WTC11 (cell line): Measurements from ENCODE around the gene RLF. TPM values are rescaled to one million over a fixed set of nuclear protein-coding genes. Genes with fewer than 3 reads are reported as not detected.
"Not testable (repeated sequence)": the region's sequence is repeated elsewhere in the genome, so short reads cannot be mapped to it uniquely, and the experiment has no call there.

Experiments
- ATAC-seq: fragments of 200-7000 bp; cut with Tn5 transposase; 2 replicates; pipeline ENCODE4 v1.10.0; 2021; ENCODE audit warnings: mild to moderate bottlenecking, moderate library complexity
- CTCF ChIA-PET: fragments of 300-600 bp; sonication (Branson Sonifier 250); formaldehyde crosslinking; loops from one replicate; lab custom pipeline; 2021; ENCODE audit warnings: antibody characterized with exemption; lab: Charles Lee
- POLR2A ChIA-PET: fragments of 350-600 bp; sonication (Branson Sonifier 250); formaldehyde crosslinking; loops from one replicate; lab custom pipeline; 2021; ENCODE audit warnings: antibody characterized with exemption; lab: Charles Lee
- DNase-seq: peaks from one replicate; pipeline ENCODE4 v3.0.0; 2021; ENCODE audit warnings: low spot score
- H3K27ac Mint-ChIP-seq: 2 replicates; pipeline ENCODE4 v1.8.0; 2021; ENCODE audit warnings: mixed read lengths
- H3K27me3 Mint-ChIP-seq: 2 replicates; pipeline ENCODE4 v1.8.0; 2021; ENCODE audit warnings: low read depth, mild to moderate bottlenecking, moderate library complexity, mixed read lengths
- H3K36me3 Mint-ChIP-seq: 2 replicates; pipeline ENCODE4 v1.8.0; 2021; ENCODE audit warnings: mixed read lengths
- H3K4me1 Mint-ChIP-seq: 2 replicates; pipeline ENCODE4 v1.8.0; 2022; ENCODE audit warnings: mixed read lengths
- H3K4me3 Mint-ChIP-seq: 2 replicates; pipeline ENCODE4 v1.8.0; 2021; ENCODE audit warnings: mild to moderate bottlenecking, moderate library complexity, mixed read lengths
- H3K9me3 Mint-ChIP-seq: 2 replicates; pipeline ENCODE4 v1.8.0; 2021; ENCODE audit warnings: mixed read lengths
- AR ChIP-seq: fragments of 250-450 bp; sonication (Bioruptor Pico); IDR thresholded peaks from 2 replicates; pipeline ENCODE4 v1.9.0; 2021; ENCODE audit warnings: mild to moderate bottlenecking
- ATF3 ChIP-seq: sonication (generic); formaldehyde crosslinking; conservative IDR thresholded peaks from 2 replicates; pipeline ENCODE4 v1.8.1; 2022; ENCODE audit warnings: mild to moderate bottlenecking, missing genetic modification reagents
- ATF6 ChIP-seq: sonication (generic); formaldehyde crosslinking; IDR thresholded peaks from 2 replicates; pipeline ENCODE4 v1.8.1; 2023; ENCODE audit warnings: mild to moderate bottlenecking, missing genetic modification reagents
- EMX1 ChIP-seq: fragments of 250-450 bp; sonication (Bioruptor Pico); IDR thresholded peaks from 2 replicates; pipeline ENCODE4 v1.8.0; 2021; ENCODE audit warnings: mild to moderate bottlenecking
- ETV6 ChIP-seq: sonication (generic); formaldehyde crosslinking; IDR thresholded peaks from 2 replicates; pipeline ENCODE4 v1.8.1; 2022; ENCODE audit warnings: mild to moderate bottlenecking, missing genetic modification reagents
- FOXJ3 ChIP-seq: sonication (generic); formaldehyde crosslinking; IDR thresholded peaks from 2 replicates; pipeline ENCODE4 v1.9.0; 2021; ENCODE audit warnings: missing genetic modification reagents, mild to moderate bottlenecking, borderline replicate concordance
- JAZF1 ChIP-seq: fragments of 250-450 bp; sonication (Bioruptor Pico); IDR thresholded peaks from 2 replicates; pipeline ENCODE4 v1.9.0; 2021; ENCODE audit warnings: moderate library complexity, mild to moderate bottlenecking, inconsistent platforms
- MXD4 ChIP-seq: fragments of 250-450 bp; sonication (Bioruptor Pico); IDR thresholded peaks from 2 replicates; pipeline ENCODE4 v1.8.0; 2021; ENCODE audit warnings: mild to moderate bottlenecking, moderate library complexity, borderline replicate concordance
- MYBL2 ChIP-seq: sonication (generic); formaldehyde crosslinking; IDR thresholded peaks from 2 replicates; pipeline ENCODE4 v1.8.1; 2023; ENCODE audit warnings: mild to moderate bottlenecking, moderate library complexity, missing genetic modification reagents
- NR2C2 ChIP-seq: sonication (generic); formaldehyde crosslinking; IDR thresholded peaks from 2 replicates; pipeline ENCODE4 v1.8.0; 2022; ENCODE audit warnings: mild to moderate bottlenecking, missing genetic modification reagents
- PRRX2 ChIP-seq: fragments of 250-450 bp; sonication (Bioruptor Pico); IDR thresholded peaks from 2 replicates; pipeline ENCODE4 v1.8.0; 2021; ENCODE audit warnings: mild to moderate bottlenecking
- SMAD3 ChIP-seq: sonication (generic); formaldehyde crosslinking; IDR thresholded peaks from 2 replicates; pipeline ENCODE4 v1.8.0; 2022; ENCODE audit warnings: missing genetic modification reagents, mild to moderate bottlenecking, borderline replicate concordance
- TCF7 ChIP-seq: sonication (generic); formaldehyde crosslinking; IDR thresholded peaks from 2 replicates; pipeline ENCODE4 v1.8.0; 2022; ENCODE audit warnings: mild to moderate bottlenecking, low read depth, missing genetic modification reagents, moderate library complexity
- USF1 ChIP-seq: sonication (generic); formaldehyde crosslinking; IDR thresholded peaks from 2 replicates; pipeline ENCODE4 v1.8.0; 2022; ENCODE audit warnings: mild to moderate bottlenecking, missing genetic modification reagents
- ZNF232 ChIP-seq: sonication (generic); formaldehyde crosslinking; IDR thresholded peaks from 2 replicates; pipeline ENCODE4 v1.8.0; 2022; ENCODE audit warnings: mild to moderate bottlenecking, missing genetic modification reagents
- ZNF423 ChIP-seq: fragments of 250-450 bp; sonication (Bioruptor Pico); IDR thresholded peaks from 2 replicates; pipeline ENCODE4 v2.1.2; 2022; ENCODE audit warnings: mild to moderate bottlenecking, moderate library complexity
- total RNA-seq: library from RNA; stranded (reverse); gene quantifications from 3 replicates; pipeline ENCODE4 v1.2.3, GENCODE V29; 2021
- TF ChIP-seq, protein P1 (sequence below): sonication (generic); formaldehyde crosslinking; IDR thresholded peaks from 2 replicates; pipeline ENCODE4 v1.8.1; 2022; ENCODE audit warnings: mild to moderate bottlenecking, moderate library complexity, missing genetic modification reagents

The RLF gene
- total RNA-seq, 1 experiment from 2014 or later, result 18.5 TPM

GRCh38 chr1:40210511-40211204 is 49.5 kb downstream of the RLF start (continued):
- TF ChIP-seq PRRX2 (no peak), ZNF232 (CRISPR knock-in tag) (no peak), TCF7 (CRISPR knock-in tag) (no peak), ZNF423 (CRISPR knock-in tag) (no peak)

DNA sequence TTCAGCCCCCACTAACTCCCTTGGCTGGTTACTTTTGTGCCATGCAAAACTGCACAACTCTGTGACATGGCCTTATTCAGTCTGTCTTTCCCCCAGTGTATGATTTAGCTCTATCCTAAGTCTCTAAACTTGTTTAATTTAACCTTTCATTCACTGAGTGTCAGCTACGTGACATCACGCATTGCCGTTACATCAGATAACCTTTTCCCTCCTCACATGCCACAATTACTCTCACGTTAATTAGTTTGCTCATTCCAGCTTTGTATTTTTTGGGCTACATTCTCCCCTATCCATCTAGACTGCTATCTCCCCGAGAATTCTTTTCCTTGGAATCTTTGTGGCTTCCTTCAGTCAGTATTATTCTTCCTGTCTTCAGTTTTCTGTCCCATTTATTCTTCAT is 57.1 kb downstream of the RLF start:
- Mint-ChIP-seq H3K4me3 (no peak overlapping the region), H3K36me3 (0 out of 2 replicates have a peak, but pooled peaks cover 5% of the 10 kb centered on the region), H3K27me3 (no peaks in the 10 kb centered on the region), H3K27ac (no peak overlapping the region; the same call in 1 of the 2 replicates), H3K9me3 (no peaks in the 10 kb centered on the region), H3K4me1 (no peaks in the 10 kb centered on the region)
- CTCF ChIA-PET, result interaction anchor here (1.1 kb wide), 1 partner anchor 120 kb away, joined by 3 read pairs; no protein-coding TSS in a partner anchor
- DNase-seq (no peak), ATAC-seq (no peak)
- POLR2A ChIA-PET, result no interaction called here
- TF ChIP-seq TCF7 (CRISPR knock-in tag) (no peak), EMX1 (CRISPR knock-in tag) (no peak), MXD4 (CRISPR knock-in tag) (no peak), ETV6 (no peak), NR2C2 (CRISPR knock-in tag) (no peak), MYBL2 (CRISPR knock-in tag) (no peak), AR (CRISPR knock-in tag) (no peak), JAZF1 (CRISPR knock-in tag) (no peak), USF1 (CRISPR knock-in tag) (no peak), FOXJ3 (CRISPR knock-in tag) (no peak), ATF3 (CRISPR knock-in tag) (no peak), SMAD3 (no peak), ATF6 (CRISPR knock-in tag) (no peak)
- TF ChIP-seq, protein P1, sequence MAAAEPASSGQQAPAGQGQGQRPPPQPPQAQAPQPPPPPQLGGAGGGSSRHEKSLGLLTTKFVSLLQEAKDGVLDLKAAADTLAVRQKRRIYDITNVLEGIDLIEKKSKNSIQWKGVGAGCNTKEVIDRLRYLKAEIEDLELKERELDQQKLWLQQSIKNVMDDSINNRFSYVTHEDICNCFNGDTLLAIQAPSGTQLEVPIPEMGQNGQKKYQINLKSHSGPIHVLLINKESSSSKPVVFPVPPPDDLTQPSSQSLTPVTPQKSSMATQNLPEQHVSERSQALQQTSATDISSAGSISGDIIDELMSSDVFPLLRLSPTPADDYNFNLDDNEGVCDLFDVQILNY (CRISPR knock-in tag), result no peak

DNA sequence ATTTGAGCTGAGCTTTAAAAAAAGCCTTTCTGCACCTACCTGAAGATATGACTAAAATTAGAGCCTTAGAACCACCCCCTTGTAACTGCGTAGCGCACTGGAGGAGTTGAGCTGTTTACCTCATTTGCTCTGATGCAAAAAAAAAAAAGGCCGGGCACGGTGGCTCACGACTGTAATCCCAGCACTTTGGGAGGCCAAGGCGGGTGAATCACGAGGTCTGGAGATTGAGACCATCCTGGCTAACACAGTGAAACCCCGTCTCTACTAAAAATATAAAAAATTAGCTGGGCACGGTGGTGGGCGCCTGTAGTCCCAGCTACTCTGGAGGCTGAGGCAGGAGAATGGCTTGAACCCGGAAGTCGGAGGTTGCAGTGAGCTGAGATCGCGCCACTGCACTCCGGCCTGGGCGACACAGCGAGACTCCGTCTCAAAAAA is 60.3 kb downstream of the RLF start:
- ChIA-PET POLR2A (interaction anchor here (0.7 kb wide), 1 partner anchor 498 kb away, joined by 3 read pairs; no protein-coding TSS in a partner anchor), CTCF (interaction anchor here (0.7 to 1.6 kb wide), 4 partner anchors 78 to 189 kb away, joined by 3 to 4 read pairs (median 4); no protein-coding TSS in a partner anchor)
- not testable (repeated sequence) for H3K9me3 Mint-ChIP-seq, DNase-seq, ATAC-seq, H3K36me3 Mint-ChIP-seq, H3K27me3 Mint-ChIP-seq, H3K4me1 Mint-ChIP-seq, H3K4me3 Mint-ChIP-seq, H3K27ac Mint-ChIP-seq
